ENCODE measurements around the gene SLC35B4.
"Not testable (repeated sequence)": the region's sequence is repeated elsewhere in the genome, so short reads cannot be mapped to it uniquely, and the experiment has no call there.

SLC35B4 gene

DNA sequence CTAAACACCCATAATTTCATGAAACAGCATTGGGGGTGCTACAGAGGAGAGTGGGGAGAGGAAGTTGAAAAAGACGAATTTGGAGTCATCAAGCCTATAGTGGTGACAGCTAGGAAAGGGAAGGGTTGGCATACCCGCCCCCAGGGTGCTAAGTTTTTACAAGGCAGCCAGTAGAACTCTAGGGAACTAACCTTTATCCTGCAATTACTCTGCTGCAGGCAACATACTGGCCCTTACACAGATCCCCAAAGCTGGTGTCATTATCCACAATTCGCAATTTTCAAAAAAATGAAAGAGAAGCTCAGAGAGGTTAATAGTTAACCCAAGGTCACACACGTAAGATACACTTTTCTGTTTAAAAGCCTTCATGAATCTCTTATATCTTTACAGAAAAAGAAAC, 14.2 kb upstream of the SLC35B4 start:
- no peak for DNase-seq

DNA sequence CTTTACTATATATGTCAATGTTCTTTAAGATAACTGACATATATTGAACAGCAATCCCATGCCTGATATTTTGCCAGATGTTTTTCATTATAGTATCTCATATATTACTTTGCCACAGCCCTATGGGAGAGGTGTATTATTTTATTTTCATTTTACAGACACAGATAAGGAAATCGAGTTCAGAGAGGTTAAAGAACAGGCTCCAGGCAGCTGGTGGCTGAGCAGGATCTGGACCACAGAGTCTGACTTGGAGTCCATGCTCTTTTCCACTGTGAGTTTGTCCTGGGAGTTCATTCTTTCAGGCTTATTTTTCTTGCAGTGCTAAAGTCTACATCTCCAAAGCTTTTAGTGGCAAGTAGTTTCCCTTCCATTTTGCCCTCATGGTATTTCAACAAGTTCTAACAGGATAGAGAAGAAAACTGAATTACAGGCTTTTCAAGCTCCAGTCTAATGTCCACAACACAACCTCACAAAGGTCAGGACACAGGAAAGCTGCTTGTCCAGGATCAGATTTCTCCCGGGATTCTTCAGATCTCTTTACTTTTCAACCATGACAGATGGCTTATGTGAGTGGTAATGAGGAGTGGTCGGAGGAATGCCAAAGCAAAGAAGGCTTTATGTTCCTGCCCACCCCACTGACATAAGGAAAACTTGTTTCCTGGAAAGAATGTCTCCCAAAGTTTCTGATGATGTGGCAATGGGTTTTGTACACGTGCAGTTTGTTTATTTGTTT, 13.1 kb upstream of the SLC35B4 start:
- peak; percentile 64 for DNase-seq

DNA sequence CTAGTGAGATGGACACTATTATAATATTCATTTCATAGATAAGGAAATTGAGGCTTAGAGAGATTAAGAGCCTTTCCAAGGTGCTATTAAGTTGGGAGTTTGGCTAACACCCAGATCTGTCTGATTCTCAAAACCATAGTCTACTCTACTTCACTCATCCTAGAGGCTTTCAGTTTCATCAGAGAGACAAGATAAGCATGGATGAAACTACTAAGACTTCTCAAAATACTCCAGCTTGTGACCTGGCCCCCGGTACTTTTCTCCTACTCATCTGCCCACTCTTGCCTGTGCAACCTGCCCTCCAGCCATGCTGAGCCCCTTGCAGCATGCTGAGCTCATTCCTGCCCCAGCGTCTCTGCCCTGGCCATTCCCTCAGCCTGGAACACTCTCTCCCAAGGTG, 12.2 kb upstream of the SLC35B4 start:
- no peak for DNase-seq

DNA sequence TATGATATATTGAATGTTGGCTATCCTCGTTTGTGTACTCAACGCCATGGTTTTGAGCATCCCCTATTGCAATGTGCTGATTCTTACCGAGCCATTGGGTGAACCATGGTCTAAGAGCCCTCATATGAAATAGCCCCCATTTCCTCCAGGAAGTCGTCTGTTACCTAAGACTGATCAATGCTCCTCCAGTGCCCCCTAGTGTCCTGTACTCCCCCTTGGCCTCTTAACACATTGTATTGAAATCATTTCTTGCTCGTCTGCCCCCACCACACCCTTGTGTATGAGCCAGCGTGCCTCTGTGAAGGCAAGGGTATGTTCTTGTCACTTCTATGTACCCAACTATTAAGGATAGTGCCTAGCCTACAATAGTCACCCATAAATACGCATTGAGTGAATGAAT, 11.2 kb upstream of the SLC35B4 start:
- peak; percentile 85 for DNase-seq

DNA sequence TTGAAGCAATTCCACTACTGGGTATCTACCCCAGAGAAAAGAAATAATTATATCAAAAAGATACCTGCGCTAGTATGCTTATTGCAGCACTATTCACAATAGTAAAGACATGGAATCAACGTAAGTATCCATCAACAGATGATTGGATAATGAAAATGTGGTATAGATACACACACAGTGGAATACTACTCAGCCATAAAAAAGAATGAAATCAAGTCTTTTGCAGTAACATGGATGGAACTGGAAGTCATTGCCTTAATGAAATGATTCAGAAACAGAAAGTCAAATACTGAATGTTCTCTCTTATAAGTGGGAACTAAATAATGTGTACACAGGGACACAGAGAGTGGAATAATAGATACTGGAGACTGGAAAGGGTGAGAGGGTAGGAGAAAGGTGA, 7.4 kb upstream of the SLC35B4 start:
- no peak for DNase-seq

DNA sequence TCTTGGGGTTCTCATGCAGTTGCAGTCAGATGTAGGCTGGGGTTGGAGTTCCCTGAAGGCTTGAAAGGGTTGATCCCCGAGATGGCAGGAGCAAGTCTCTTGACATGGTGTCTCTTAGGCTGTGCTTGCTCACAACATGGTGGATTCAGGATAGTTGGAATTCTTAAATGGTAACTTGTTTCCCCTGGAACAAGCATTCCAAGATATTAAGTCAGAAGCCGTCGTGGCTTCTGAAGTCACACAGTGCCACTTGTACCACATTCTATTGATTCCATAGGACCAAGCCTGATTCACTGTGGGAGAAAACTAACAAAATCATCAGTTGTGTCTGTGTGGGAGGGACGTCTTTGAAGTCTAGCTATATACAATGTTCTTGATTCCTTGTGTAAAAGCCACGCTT, 3.5 kb upstream of the SLC35B4 start:
- no peak for DNase-seq

DNA sequence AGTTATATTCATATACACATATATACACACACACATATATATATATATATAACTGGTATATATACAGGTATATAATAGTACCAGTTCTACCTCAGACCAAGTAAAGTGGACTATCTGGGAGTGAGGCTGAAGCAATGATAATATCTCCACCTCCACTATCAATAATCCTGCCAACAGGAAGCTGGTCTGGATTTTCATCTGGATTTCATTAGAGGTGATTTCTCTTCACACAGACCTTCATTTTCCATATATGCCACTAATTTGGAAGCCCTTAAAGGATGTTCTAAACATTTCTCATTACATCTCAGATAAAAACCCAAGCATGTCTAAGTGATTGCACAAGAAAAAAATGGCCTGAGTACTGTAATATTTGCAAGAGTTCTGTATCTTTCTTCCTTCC, 1.7 kb upstream of the SLC35B4 start:
- no peak for DNase-seq

DNA sequence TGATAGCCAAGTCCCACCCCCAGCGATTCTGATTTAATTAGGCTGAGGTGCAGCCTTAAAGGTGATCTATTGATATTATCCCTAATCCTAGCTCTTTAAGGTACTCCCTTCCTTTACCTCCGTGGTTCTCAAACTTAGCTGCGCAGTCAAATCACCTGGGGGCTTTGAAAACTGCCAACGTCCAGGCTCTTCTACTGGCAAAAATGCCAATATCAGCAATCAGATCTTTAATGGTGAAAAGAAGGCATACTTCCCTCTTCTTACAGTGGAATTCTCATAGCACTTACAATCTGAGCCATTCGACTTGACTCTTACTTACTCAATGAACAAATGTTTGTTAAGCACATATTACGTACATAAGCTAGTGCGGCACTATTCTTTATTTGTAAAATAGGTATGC, 704 bp upstream of the SLC35B4 start:
- peak; percentile 14 for DNase-seq

DNA sequence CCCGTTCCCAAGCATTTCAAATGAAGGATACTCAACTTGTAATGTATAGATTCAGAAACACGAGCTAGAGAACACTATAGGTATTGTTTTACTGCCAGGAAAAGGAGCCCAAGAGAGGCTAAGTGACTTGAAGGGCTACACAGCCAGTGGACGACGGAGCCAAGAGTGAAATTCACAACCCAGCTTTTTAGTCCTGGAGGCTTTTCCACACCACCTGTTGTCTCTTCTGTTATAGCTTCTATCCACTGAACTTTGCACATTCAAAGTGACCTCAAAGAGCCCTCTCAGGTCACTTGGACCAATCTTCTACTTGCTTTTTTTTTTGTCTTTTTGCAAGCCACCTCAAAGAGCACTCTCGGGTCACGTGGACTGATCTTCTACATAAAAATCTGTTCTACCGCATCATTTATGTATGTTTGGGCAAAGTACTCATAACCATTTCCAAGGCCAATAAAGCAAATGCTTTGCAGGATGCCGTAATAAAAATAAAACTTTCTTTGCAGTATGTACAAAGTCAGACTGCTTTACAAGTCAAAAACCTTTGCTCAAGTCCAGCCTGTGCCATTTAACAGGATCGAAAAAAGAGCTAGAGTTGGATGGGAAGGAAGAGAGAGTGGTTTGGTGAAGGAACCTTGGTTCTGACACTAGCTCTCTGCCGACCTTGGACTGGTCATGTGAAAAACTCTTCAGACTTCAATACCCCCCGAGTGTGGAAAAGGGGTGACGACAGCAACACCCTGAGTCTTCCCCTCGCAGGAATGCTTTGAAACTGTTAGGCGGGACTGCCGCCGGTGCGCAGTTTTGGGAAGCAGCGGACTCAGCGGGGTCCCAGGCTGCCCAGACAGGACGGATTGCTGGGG, 821 bp downstream of the SLC35B4 start:
- no peak for DNase-seq

DNA sequence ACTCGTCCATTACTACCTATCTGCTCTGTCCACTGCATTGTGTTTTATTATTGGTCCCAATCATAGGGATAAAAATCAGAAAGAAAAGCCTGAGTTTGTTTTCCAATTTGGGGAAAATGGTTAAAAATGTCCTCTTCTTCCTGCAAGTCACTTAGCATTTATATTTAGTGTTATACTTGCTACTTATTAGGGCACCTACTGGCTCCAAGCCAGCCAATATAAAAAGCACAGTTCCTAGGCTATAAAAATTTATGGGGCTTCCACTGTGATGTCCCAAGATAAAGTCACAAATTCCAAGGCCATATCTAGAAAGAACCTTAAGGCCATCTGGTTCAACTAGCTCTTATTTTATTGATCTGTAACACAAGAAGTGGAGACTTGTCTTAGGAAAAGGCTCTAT, 3.2 kb downstream of the SLC35B4 start:
- DNase-seq = no peak

DNA sequence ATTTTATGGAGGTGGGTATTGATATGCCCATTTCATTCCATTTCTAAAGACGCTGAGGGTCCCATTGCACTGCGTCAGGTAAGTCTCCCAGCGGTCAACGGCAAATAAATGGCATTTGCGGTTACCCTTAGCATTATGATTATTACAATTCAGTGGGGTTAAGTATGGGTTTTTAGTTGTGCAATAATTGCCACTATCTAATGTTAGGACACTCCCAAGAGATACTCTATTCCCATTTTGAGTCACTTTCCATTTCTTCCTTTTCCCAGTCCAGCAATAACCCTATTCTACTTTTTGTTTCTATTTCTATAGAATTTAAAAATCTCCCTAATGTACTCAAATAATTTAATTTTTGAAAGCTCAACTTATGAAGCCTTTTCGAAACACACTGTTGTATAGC, 4.0 kb downstream of the SLC35B4 start:
- DNase-seq = no peak

DNA sequence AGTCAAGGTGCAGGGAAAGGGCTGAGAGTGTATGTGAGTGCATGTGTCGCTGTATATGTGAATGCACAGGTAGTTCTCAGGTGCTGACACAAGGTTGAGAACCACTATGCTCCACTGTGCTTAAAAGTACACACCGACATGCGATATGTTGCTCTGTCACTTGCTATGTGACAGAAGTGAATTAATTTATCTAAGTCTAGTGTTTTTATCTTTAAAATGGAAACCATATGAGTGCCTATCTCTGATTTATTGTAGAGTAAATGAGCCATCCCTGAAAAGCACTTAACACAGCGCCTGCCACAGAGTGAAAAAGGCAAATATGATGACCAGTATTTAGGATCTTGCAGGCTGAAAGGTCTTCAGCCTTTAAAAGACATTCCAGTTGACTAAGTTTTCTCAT, 4.9 kb downstream of the SLC35B4 start:
- DNase-seq = no peak

DNA sequence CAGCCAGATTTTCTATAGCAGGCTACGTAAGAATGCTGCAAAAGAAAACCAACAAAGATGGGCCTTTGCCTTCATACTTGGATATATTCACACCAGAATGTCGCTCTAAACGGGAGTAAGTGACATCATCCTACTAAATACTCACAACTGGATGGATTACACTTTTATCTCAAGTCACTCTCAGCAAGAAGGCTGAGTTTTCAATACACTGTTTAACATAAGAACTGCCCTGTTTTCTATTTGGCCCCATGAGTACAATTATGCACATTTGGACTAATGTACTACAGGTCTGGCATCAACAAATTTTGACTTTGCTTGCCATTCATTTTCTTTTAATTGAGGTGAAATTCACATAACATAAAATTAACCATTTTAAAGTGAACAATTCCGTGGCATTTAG, 8.2 kb downstream of the SLC35B4 start:
- DNase-seq = no peak

DNA sequence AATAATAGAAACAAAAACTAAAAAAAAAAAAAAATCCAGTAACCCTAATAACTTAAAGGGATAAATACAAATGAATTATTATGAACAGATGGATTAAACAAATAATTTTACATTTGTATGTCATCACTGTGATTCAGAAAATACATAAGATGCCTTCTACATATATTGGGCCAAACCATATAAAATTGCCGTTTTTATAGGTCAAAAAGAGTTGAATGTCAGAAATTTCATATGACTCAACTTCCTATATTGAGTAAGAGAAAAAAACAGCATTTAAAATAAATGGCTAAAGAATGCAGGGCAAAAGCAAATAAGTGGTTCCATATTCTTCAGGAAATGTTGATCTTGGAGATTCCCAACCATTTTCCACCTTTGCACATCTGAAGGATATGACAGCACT, 9.4 kb downstream of the SLC35B4 start:
- no peak for DNase-seq

DNA sequence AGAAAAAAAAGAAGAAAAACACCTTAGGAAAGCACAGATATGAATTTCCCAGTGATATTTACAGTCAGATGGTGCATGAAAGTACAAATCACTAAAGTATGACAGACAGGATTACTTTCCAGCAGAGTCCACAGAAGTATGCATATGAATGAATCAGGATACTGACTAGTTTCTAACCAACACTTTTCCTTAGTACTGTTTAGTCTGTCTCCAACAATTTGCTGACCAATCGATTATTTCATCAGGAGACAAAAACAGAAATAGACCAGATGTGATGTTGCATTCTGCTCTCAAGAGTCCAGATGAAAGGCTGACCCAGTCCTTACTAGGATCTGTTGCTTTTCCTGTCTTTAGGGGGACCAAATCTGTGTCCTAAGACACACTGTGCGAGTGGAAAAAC, 14.6 kb downstream of the SLC35B4 start:
- DNase-seq = no peak

DNA sequence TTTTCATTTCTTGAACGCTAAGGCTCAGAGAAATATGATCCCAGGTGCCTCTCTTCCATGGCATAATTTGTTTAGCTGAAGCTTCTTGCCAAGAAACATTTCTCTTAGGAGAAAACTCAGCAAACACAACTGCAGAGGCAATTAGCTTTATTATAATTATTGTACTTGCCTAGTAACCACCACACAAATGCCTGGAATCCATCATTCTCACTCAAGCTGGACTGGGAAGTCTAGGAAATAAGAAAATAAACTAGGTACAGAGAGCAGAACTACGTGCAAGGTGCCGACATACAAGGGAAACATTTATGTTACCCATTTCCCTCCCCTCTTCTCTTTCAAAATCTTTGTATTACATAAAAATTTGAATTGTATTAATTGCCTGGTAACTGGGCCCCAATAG, 15.1 kb downstream of the SLC35B4 start:
- no peak for DNase-seq

DNA sequence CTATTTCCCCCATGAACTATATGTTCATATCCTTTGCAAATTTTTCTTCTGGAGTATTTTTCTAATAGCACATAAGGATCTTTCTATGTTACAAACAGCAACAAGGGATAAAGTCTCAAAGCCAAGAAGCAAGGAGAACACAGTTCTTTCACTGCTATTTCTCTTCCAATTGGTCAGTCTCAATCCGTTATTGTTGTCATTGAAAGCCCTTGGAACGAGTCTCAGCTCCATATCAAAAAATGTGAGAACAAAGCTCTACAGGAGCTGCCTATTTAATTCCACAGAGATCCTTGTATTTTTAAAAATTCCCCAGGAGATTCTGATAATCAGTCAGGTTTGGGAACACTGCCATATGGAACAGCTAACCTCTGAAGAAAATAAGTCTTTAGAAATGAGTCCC, 15.7 kb downstream of the SLC35B4 start:
- DNase-seq = no peak

DNA sequence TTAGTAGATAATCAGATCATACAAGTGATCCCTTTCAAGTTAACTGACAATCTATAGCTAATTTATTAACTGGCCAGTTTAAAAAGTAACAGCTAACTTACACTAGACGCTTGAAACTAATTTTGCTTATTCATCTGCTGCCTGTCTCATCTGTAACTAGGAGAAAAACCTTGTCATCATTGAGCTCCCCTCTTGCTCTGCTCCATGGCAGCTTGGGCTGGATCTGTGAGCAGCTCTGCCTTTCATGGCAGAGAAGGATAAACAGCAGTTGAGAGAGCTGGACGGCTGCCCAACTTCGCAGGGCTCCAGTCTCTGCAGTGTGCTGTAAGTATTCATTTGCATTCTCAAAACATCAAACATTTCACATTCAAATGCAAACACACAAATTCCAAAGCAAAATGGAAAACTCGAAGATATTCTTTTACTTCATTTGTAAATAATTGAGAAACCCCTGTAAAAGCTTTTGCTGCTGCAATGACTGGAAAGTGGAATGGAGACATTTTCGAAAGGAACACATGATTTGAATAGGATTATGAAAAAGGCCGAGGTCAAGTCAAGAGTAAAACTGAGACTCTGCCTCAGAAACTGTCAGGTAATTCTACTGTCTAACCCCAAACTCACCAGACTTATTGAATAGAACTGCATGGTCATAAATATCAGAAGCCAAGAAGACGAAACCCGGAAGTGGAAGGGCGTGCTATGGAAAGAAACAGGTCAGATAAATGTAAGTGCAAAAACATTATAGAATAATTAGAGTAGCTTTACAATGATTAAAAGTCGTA, 17.6 kb downstream of the SLC35B4 start:
- peak; percentile 32 for DNase-seq

DNA sequence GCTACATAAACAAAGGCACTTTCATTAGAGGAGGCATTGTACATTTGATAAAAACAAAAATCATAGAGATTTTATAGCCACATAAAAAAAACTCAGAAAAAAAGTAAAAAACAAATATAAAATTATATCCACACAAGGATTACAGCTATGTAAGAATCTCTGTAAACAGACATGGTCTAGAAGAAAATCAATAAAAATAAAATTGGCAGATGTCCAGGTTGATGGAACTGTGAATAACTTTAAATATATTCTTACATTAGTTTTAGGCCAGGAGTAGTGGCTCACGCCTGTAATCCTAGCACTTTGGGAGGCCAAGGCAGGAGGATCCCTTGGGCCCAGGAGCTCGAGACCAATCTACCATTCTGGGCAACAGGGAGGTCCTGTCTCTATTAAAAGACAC, 19.2 kb downstream of the SLC35B4 start:
- no peak for DNase-seq

DNA sequence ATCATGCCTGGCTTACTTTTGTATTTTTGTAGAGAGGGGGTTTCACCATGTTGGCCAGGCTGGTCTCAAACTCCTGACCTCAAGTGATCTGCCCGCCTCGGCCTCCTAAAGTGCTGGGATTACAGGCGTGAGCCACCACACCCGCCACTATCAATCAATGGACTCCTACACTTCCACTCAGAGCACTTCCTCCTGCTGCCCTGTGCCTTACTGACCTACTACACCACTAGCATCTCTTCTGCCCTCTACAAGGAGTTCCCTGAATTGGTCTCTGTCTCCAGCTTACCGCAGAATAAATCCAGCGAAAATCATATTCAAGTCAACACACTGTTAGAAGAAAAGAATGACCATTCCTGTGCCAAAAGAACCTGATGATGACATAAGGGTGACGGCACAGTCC, 20.7 kb downstream of the SLC35B4 start:
- not testable (repeated sequence) for DNase-seq

DNA sequence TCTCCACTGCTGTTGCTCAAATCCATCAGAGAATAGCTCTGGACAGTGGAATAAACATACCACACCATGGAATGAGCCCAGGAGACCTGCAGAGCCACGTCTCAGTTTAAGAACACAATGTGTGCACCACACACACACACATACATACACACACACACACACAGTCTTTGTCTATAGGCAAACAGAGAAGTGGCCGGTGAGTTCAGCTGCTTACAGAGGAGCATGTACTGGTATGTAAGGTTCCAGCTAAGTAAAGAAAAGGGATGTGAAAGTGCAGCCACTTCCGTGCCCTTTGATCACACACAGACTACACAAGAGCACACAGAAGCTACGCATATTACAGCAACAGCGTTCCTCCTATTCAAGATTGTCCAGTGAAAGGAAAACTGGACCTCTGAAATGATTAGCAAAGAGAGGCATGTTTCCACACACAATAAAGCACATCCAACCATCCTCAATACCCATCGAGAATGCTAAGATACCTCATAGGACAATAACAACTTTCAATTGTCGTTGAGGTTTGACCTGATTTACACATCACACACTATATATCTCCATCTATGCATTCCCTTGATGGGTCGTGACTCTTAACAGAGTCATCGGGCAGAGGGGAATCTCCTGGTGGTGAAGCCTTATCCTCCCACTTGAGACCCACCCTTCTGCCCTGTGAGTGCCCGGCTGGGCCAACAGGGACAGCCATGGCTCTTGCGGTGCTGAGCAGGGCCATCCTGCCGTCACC, 23.6 kb downstream of the SLC35B4 start:
- DNase-seq = no peak

DNA sequence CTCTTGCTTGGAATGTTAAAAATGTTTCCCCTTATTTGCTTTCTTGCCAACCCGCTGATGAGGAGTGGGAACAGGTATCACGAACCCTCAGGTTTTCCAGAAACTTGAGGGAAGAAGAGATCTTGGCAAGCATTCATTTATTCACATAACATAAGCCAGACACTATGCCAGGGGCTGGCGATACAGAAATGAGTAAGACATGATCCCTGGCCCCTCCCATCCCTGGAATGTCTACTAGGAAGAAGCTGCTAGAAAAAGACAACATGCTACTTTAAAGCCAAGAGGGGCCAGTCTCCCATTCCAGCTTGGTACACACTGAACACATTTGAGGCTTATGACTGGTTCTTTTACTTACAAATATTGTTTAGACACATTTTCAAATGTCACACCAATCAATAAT, 26.4 kb downstream of the SLC35B4 start:
- no peak for DNase-seq

DNA sequence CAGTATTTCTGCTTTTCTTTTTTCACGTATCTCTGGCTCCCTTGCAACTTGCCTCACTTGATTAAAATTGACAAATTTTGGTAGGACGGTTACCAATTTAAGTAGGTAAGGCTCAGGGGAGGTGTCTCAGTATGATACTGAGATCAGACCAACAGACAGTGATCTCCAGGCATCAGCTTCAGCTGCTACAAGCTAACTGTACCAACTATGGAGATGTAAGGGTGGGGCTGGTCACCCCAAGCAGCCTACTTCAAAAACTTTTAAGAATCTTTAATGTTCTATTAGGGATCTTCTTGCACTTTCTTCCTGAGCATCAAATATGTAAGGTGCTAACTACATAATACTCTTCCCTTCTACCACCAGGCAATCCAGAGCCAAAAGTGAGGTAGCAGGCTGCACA, 26.9 kb downstream of the SLC35B4 start:
- no peak for DNase-seq

Measured in NCI-H69 (cell line).